PFSK-1 (cell line): ENCODE results near the gene ENO2.

Experiments used
- FOXP2 ChIP-seq: optimal IDR thresholded peaks from 2 replicates; pipeline ENCODE3; 2011; ENCODE audit warnings: borderline replicate concordance, control low read depth, inconsistent platforms; ENCODE audit not compliant: insufficient read depth; ENCODE audit errors: extremely low read length, extremely low read depth
- POLR2AphosphoS5 ChIP-seq: IDR thresholded peaks from 2 replicates; pipeline ENCODE4 v1.6.1; 2012; ENCODE audit warnings: low read depth, mild to moderate bottlenecking, control low read depth, low read length, moderate library complexity
- REST ChIP-seq, 2 experiments: IDR thresholded peaks; 2 replicates each; pipeline versions ENCODE4 v1.6.1 to v1.8.0; 2011 to 2012; ENCODE audit warnings: low read depth in 2 of 2, low read length in 2 of 2, control low read depth in 1 of 2, inconsistent platforms in 1 of 2, mild to moderate bottlenecking in 1 of 2, moderate library complexity in 1 of 2; ENCODE audit not compliant: insufficient read depth in 1 of 2
- SIN3A ChIP-seq: IDR thresholded peaks from 2 replicates; pipeline ENCODE4 v1.6.1; 2012; ENCODE audit warnings: mild to moderate bottlenecking, low read length, moderate library complexity, borderline replicate concordance; ENCODE audit not compliant: insufficient read depth
- TAF1 ChIP-seq: IDR thresholded peaks from 2 replicates; pipeline ENCODE4 v1.6.1; 2012; ENCODE audit warnings: low read length, control low read depth, borderline replicate concordance; ENCODE audit not compliant: insufficient read depth

ENO2 gene

GRCh38 chr12:6916426-6917200, 2.2 kb downstream of the ENO2 start:
- no peak for TF ChIP-seq FOXP2
- no peak for TF ChIP-seq POLR2AphosphoS5
- TF ChIP-seq REST (IDR thresholded peaks at IDR 0.05; ENCODE audit: insufficient read depth in 1 of 2, low read depth in 2 of 2, low read length in 2 of 2) = no peak
- no peak for TF ChIP-seq TAF1
- no peak for TF ChIP-seq SIN3A

DNA sequence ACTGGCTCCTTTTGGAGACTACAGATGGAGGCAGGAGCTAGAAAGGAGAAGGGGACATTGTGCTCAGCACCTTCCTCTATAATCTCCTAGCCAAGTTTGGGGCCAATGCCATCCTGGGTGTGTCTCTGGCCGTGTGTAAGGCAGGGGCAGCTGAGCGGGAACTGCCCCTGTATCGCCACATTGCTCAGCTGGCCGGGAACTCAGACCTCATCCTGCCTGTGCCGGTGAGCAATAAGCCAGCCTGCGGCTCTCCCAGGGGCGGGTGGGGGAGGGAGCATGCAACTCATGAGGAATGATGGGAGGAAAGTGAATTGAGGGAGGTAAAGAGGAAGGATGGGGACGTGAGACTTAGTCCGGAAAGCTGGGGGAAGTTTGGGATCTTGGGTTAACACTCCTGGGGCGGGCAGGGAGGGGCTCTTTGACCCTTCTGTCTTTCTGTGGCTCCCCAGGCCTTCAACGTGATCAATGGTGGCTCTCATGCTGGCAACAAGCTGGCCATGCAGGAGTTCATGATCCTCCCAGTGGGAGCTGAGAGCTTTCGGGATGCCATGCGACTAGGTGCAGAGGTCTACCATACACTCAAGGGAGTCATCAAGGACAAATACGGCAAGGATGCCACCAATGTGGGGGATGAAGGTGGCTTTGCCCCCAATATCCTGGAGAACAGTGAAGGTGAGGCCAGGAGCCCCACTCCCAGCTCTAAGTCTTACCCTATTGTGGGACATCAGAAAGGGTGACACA, 3.3 kb downstream of the ENO2 start:
- TF ChIP-seq FOXP2 = no peak
- TF ChIP-seq TAF1 = no peak
- TF ChIP-seq SIN3A = no peak
- no peak for TF ChIP-seq REST (IDR thresholded peaks at IDR 0.05; ENCODE audit: insufficient read depth in 1 of 2, low read depth in 2 of 2, low read length in 2 of 2)
- no peak for TF ChIP-seq POLR2AphosphoS5

DNA sequence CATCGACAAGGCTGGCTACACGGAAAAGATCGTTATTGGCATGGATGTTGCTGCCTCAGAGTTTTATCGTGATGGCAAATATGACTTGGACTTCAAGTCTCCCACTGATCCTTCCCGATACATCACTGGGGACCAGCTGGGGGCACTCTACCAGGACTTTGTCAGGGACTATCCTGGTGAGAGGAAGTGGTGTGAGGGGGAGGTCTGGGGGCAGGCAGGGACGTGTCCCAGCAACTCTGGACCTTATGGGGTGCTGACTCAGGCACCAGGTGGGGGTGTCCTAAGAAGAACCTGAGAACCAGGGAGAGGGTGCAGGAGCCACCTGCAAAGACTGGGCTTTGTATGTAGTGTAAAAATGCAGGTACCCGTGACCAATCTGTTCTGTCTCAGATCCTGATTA, 5.2 kb downstream of the ENO2 start:
- TF ChIP-seq REST (IDR thresholded peaks at IDR 0.05; ENCODE audit: insufficient read depth in 1 of 2, low read depth in 2 of 2, low read length in 2 of 2) = no peak

DNA sequence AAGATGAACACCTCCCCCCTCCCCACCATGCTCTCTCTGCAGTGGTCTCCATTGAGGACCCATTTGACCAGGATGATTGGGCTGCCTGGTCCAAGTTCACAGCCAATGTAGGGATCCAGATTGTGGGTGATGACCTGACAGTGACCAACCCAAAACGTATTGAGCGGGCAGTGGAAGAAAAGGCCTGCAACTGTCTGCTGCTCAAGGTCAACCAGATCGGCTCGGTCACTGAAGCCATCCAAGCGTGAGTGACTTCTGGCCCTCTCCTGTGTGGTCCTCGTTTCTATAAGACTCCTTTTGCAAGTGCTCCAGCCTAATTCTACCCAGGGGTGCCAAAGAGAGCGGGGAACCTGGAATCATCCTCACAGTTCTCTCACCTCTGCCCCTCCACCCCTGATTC, 7.2 kb downstream of the ENO2 start:
- TF ChIP-seq REST (IDR thresholded peaks at IDR 0.05; ENCODE audit: insufficient read depth in 1 of 2, low read depth in 2 of 2, low read length in 2 of 2) = no peak
- no peak for TF ChIP-seq FOXP2
- no peak for TF ChIP-seq TAF1
- TF ChIP-seq POLR2AphosphoS5 = no peak
- TF ChIP-seq SIN3A = no peak
